Nephron (organoid): ENCODE measurements around the gene VWA8.

Source experiments
- H3K27ac Mint-ChIP-seq, 3 experiments: 2 replicates each; pipeline ENCODE4 v1.8.0; 2020; ENCODE audit warnings: mixed read lengths in 3 of 3, mild to moderate bottlenecking in 2 of 3, moderate library complexity in 1 of 3
- H3K27me3 Mint-ChIP-seq: 2 replicates; pipeline ENCODE4 v1.8.0; 2021; ENCODE audit warnings: low read depth, mild to moderate bottlenecking, moderate library complexity, mixed read lengths
- H3K36me3 Mint-ChIP-seq: 2 replicates; pipeline ENCODE4 v1.8.0; 2020; ENCODE audit warnings: low read depth, mixed read lengths
- H3K4me1 Mint-ChIP-seq: 2 replicates; pipeline ENCODE4 v1.8.0; 2020; ENCODE audit warnings: mixed read lengths
- H3K4me3 Mint-ChIP-seq, 3 experiments: 2 replicates each; pipeline ENCODE4 v1.8.0; 2020; ENCODE audit warnings: mild to moderate bottlenecking in 3 of 3, mixed read lengths in 3 of 3, moderate library complexity in 2 of 3
- H3K9me3 Mint-ChIP-seq: 2 replicates; pipeline ENCODE4 v1.8.0; 2020; ENCODE audit warnings: mixed read lengths
- TF ChIP-seq, protein P1 (sequence below), 3 experiments: fragments of 200-600 bp; sonication (generic); IDR thresholded peaks; one replicate each; pipeline ENCODE4 v1.5.0; 2021; ENCODE audit warnings: antibody characterized with exemption in 3 of 3; ENCODE audit not compliant: unreplicated experiment in 3 of 3

Gene VWA8

DNA sequence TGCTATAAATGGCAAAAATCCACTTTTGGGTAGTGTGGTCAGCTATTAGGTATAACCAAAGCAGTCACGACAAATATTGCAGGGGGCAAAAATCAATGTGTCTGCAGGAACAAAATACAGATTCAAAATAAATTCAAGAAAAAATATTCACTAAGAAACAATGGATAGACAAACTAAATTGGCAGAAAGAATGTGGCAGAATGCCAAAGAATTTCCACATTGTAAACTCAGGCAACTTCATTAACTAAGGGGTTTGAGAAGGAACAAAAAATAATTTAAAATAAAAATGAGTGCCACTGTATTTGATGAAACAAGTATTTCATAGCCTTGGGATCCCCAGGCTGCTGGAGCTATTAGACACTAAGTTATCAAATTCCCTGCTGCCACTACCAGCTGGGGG is 193.1 kb downstream of the VWA8 start:
- peaks cover 20% of the 10 kb centered on the region for H3K4me1 Mint-ChIP-seq
- H3K9me3 Mint-ChIP-seq = no peaks in the 10 kb centered on the region
- peaks cover 12% of the 10 kb centered on the region for H3K36me3 Mint-ChIP-seq
- H3K4me3 Mint-ChIP-seq = no peak overlapping the region
- no peaks in the 10 kb centered on the region for H3K27me3 Mint-ChIP-seq
- H3K27ac Mint-ChIP-seq = no peak overlapping the region
- TF ChIP-seq, protein P1, sequence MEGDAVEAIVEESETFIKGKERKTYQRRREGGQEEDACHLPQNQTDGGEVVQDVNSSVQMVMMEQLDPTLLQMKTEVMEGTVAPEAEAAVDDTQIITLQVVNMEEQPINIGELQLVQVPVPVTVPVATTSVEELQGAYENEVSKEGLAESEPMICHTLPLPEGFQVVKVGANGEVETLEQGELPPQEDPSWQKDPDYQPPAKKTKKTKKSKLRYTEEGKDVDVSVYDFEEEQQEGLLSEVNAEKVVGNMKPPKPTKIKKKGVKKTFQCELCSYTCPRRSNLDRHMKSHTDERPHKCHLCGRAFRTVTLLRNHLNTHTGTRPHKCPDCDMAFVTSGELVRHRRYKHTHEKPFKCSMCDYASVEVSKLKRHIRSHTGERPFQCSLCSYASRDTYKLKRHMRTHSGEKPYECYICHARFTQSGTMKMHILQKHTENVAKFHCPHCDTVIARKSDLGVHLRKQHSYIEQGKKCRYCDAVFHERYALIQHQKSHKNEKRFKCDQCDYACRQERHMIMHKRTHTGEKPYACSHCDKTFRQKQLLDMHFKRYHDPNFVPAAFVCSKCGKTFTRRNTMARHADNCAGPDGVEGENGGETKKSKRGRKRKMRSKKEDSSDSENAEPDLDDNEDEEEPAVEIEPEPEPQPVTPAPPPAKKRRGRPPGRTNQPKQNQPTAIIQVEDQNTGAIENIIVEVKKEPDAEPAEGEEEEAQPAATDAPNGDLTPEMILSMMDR (IDR thresholded peaks at IDR 0.05; ENCODE audit: unreplicated experiment in 3 of 3) = no peak

DNA sequence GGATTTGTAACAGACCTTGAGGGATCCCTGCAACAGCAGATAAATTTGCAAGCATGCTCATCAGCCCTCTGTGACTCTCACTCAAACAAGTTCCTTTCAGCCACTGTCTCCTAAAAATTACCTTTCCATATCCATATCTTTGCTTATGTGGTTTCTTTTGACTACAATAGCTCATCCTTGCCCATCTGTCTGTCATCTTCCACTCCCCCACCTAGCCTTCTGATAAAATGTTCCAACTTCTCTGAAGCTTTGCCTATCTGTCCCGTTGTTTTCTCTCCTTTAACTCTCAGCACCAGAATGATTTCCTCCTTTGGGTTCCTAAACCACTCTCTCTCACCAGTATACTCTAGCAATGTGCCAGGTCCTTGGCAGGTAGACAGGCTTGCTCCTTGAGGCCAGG is 194.5 kb downstream of the VWA8 start:
- H3K27me3 Mint-ChIP-seq = no peaks in the 10 kb centered on the region
- H3K27ac Mint-ChIP-seq = peak overlapping the region in 1 of 3 experiments; percentile 4
- H3K9me3 Mint-ChIP-seq = no peaks in the 10 kb centered on the region
- TF ChIP-seq, protein P1 (IDR thresholded peaks at IDR 0.05; ENCODE audit: unreplicated experiment in 3 of 3) = no peak
- H3K36me3 Mint-ChIP-seq = peaks cover 17% of the 10 kb centered on the region
- H3K4me1 Mint-ChIP-seq = peaks cover 20% of the 10 kb centered on the region
- no peak overlapping the region for H3K4me3 Mint-ChIP-seq

DNA sequence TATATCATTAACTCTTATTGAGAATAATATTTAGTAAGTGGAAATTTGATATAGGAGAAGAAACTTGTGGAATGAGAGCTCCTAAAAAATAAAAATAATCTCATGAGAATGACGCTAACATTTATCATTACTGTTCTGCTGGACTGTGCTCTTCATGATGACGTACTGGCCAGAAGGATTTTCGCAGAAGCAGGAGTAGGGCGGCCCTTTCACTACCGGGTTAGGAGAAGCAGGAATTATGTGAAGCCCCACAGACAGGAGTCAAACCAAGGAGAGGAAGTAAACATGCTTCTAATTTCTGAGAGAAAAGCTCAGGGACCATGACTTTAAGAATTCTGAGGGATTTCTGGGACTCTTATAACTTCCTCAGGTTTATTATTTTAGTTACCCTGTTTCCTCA is 195.1 kb downstream of the VWA8 start:
- TF ChIP-seq, protein P1 (IDR thresholded peaks at IDR 0.05; ENCODE audit: unreplicated experiment in 3 of 3) = no peak
- Mint-ChIP-seq H3K27me3 (no peaks in the 10 kb centered on the region), H3K27ac (peak overlapping the region in 1 of 3 experiments; percentile 10), H3K9me3 (no peaks in the 10 kb centered on the region), H3K4me1 (peaks cover 20% of the 10 kb centered on the region), H3K36me3 (peaks cover 17% of the 10 kb centered on the region), H3K4me3 (no peak overlapping the region)

DNA sequence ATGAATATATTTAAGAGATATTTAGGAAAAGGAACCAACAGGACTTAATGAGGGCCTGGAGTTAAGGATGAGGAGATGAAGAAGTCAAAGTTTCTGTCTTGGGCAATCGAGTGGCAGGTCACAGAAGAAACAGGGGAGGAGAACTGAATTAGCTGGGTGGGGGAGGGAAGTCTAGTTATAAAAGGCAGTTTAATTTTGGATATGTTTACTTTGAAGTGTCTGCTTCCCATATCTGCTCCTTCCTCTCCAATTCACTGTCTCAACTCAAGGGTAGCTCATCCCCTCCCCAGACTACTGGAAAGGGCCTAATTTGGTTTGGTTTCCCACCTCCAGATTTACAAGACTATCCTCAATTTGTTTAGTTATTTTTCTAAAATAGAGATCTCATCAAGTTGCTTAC is 195.9 kb downstream of the VWA8 start:
- H3K4me1 Mint-ChIP-seq = peaks cover 20% of the 10 kb centered on the region
- H3K36me3 Mint-ChIP-seq = peaks cover 20% of the 10 kb centered on the region
- H3K4me3 Mint-ChIP-seq = no peak overlapping the region
- TF ChIP-seq, protein P1 (IDR thresholded peaks at IDR 0.05; ENCODE audit: unreplicated experiment in 3 of 3) = no peak
- no peaks in the 10 kb centered on the region for H3K9me3 Mint-ChIP-seq
- H3K27ac Mint-ChIP-seq = peak overlapping the region in 1 of 3 experiments; percentile 1
- H3K27me3 Mint-ChIP-seq = no peaks in the 10 kb centered on the region

DNA sequence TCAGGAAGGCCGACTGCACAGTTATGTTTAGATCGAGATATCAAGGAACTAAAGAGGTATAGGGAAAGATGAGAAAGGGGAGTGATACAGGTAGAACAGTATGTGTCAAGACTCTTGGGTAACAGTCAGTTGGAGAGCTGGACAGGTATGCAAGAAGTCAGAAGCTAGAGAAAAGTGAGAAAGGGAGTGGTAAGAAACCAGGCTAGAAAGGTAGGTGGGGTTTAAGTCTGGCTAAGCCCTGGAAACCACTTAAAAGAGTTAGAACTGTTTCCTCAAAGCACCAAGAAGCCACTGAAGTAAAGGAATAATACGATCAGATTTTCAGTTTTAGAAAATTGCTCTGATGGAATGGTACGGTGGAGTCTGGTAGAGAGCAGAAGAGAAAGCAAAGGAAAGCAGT is 196.4 kb downstream of the VWA8 start:
- Mint-ChIP-seq H3K27ac (peak overlapping the region in 1 of 3 experiments; percentile 1), H3K27me3 (no peaks in the 10 kb centered on the region), H3K4me1 (peaks cover 20% of the 10 kb centered on the region), H3K36me3 (peaks cover 18% of the 10 kb centered on the region), H3K9me3 (peaks cover under 1% of the 10 kb centered on the region), H3K4me3 (no peak overlapping the region)
- TF ChIP-seq, protein P1 (IDR thresholded peaks at IDR 0.05; ENCODE audit: unreplicated experiment in 3 of 3) = no peak

DNA sequence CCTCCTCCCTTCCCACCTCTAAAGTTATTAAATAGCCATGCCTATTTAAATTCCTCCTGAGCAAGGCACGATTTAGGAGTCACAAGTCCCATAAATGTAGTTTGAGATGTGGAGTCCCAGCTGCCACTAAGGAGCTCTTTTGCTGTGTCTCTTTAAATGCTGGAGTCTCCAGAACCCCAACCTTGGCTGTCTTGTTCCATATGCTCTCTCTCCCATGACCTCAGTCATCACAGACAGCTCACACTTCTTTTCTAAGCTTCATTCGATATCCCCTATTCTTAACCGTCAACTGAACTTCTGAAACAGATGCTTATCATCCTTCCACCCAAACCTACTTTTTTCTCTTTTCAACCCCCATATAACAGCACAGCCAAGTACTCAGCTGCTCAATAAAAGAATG is 197.1 kb downstream of the VWA8 start:
- peaks cover 20% of the 10 kb centered on the region for H3K4me1 Mint-ChIP-seq
- TF ChIP-seq, protein P1 (IDR thresholded peaks at IDR 0.05; ENCODE audit: unreplicated experiment in 3 of 3) = no peak
- no peaks in the 10 kb centered on the region for H3K27me3 Mint-ChIP-seq
- H3K9me3 Mint-ChIP-seq = peaks cover 5% of the 10 kb centered on the region
- no peak overlapping the region for H3K4me3 Mint-ChIP-seq
- H3K27ac Mint-ChIP-seq = no peak overlapping the region
- H3K36me3 Mint-ChIP-seq = peaks cover 16% of the 10 kb centered on the region
